ENCODE results near the gene GFRA1. TPM values are rescaled to one million over a fixed set of nuclear protein-coding genes. Genes with fewer than 3 reads are reported as not detected.
A peak's percentile ranks its signal among the peaks of the same experiment; 100 is the strongest.

Gene GFRA1
- total and polyA plus RNA-seq, 2 of the 4 experiments (the other 2 are of a cell fraction): 9.1 to 9.3 TPM

DNA sequence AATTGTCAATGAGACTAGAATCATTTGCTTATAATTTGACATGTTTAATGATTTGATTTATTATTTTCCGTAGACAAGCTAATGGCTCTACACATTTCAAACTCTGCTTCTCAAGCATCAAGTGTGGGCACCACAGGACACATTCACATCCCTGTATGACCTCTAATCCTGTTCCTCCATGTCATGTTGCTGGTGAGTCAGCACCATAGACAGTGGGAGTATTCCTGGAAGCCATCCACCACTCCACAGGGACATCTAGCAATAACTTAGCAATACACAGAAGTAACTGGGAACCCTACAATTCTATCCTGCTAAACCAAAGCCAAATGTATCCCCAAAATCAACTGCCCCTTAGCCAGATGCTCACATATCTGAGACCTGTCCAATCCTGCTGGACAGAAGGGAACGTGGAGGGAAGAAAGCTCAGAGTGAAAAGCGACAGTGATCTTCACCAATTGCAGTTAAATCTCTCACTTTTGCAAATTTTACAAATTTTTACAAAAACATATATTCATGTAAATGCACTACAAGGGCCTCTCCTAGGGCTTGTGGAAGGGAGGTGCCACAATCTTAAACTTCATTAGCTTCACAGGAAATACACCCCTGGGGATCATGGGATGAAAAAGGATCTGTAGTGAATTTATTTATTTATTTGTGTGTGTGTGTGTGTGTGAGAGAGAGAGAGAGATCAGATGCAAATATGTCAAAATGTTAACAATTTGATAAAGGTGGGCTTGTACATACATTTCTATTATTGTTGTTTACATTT, 126.5 kb downstream of the GFRA1 start:
- ChIA-PET POLR2A (ENCODE audit: unreplicated experiment) (interaction anchor here (0.6 kb wide), 1 partner anchor 255 kb away, joined by 5 read pairs; no protein-coding TSS in a partner anchor), CTCF (no interaction called here)
- no peaks in the 10 kb centered on the region for H3K79me1 ChIP-seq (ENCODE audit: low read depth in 1 of 2, low read length in 2 of 2)
- BruUV-seq (replicated peaks): no TSS peak
- H4K8ac ChIP-seq (ENCODE audit: low read depth in 2 of 2, low read length in 2 of 2): no peak overlapping the region
- H3K56ac ChIP-seq (ENCODE audit: extremely low read depth, insufficient read depth, low read length): no peak overlapping the region
- no peak overlapping the region for H2AK5ac ChIP-seq (ENCODE audit: low read depth, low read length)
- H4K20me1 ChIP-seq (ENCODE audit: insufficient read depth, low read length): no peaks in the 10 kb centered on the region
- WGBS, 2 experiments (ENCODE audit: extremely low coverage in 2 of 2, insufficient read length in 1 of 2): no CpG with 5 or more reads among the region's 3 CpGs
- H3K9me3 ChIP-seq (ENCODE audit: control insufficient read depth, insufficient read depth, low read length): no peaks in the 10 kb centered on the region
- in situ Hi-C loops (cut with MboI; ENCODE audit: low sequenced_read_pairs): no loop called here
- H3K27ac ChIP-seq (ENCODE audit: insufficient read depth, low read length): no peak overlapping the region
- H4K5ac ChIP-seq (ENCODE audit: low read depth, low read length): no peak overlapping the region
- no peak overlapping the region for H3K4me2 ChIP-seq (ENCODE audit: low read depth, low read length)
- peak; percentile 30 for DNase-seq
- H4K91ac ChIP-seq (ENCODE audit: insufficient read depth, low read depth, low read length): no peak overlapping the region
- dilution Hi-C loops (cut with HindIII; ENCODE audit: low sequenced_read_pairs, unreplicated experiment): no loop called here
- H2BK120ac ChIP-seq (ENCODE audit: low read depth, low read length): no peak overlapping the region
- no peak overlapping the region for H3K9ac ChIP-seq (ENCODE audit: low read depth, low read length)
- no peaks in the 10 kb centered on the region for H3K36me3 ChIP-seq (ENCODE audit: control insufficient read depth, insufficient read depth, low read length)
- no peaks in the 10 kb centered on the region for H3K27me3 ChIP-seq (ENCODE audit: control insufficient read depth, insufficient read depth, low read length)
- intact Hi-C loops (cut with micrococcal nuclease): no loop called here
- no peak overlapping the region for H2BK15ac ChIP-seq (ENCODE audit: low read depth, low read length)
- H2AK9ac ChIP-seq (replicated peaks; ENCODE audit: low read depth, low read length, poor library complexity): no peak overlapping the region
- H3K9me1 ChIP-seq (ENCODE audit: insufficient read depth, low read length): no peaks in the 10 kb centered on the region
- no peaks in the 10 kb centered on the region for H3K4me1 ChIP-seq (ENCODE audit: control insufficient read depth, insufficient read depth, low read length)
- H2BK5ac ChIP-seq (ENCODE audit: low read depth, low read length, poor library complexity, severe bottlenecking): no peak overlapping the region
- H3K23ac ChIP-seq (ENCODE audit: low read depth, low read length): no peak overlapping the region
- H2BK20ac ChIP-seq (ENCODE audit: low read depth, low read length): no peak overlapping the region
- TF ChIP-seq USF2 (IDR thresholded peaks at IDR 0.05; ENCODE audit: low read depth, low read length): no peak
- TF ChIP-seq RAD21 (IDR thresholded peaks at IDR 0.05; ENCODE audit: low read length): no peak
- TF ChIP-seq RCOR1 (IDR thresholded peaks at IDR 0.05; ENCODE audit: insufficient replicate concordance, low read length): no peak
- TF ChIP-seq MXI1 (IDR thresholded peaks at IDR 0.05; ENCODE audit: borderline replicate concordance, low read depth, low read length): no peak
- no peak for TF ChIP-seq BHLHE40 (IDR thresholded peaks at IDR 0.05; ENCODE audit: low read depth, low read length)
- TF ChIP-seq NFE2L2 (IDR thresholded peaks at IDR 0.05; ENCODE audit: low read depth, low read length): no peak
- TF ChIP-seq MAFK (IDR thresholded peaks at IDR 0.05; ENCODE audit: low read depth, low read length): no peak
- TF ChIP-seq POLR2A (IDR thresholded peaks at IDR 0.05; ENCODE audit: low read depth, low read length): no peak
- TF ChIP-seq, protein P1, sequence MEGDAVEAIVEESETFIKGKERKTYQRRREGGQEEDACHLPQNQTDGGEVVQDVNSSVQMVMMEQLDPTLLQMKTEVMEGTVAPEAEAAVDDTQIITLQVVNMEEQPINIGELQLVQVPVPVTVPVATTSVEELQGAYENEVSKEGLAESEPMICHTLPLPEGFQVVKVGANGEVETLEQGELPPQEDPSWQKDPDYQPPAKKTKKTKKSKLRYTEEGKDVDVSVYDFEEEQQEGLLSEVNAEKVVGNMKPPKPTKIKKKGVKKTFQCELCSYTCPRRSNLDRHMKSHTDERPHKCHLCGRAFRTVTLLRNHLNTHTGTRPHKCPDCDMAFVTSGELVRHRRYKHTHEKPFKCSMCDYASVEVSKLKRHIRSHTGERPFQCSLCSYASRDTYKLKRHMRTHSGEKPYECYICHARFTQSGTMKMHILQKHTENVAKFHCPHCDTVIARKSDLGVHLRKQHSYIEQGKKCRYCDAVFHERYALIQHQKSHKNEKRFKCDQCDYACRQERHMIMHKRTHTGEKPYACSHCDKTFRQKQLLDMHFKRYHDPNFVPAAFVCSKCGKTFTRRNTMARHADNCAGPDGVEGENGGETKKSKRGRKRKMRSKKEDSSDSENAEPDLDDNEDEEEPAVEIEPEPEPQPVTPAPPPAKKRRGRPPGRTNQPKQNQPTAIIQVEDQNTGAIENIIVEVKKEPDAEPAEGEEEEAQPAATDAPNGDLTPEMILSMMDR (conservative IDR thresholded peaks at IDR 0.05; ENCODE audit: low read depth, low read length): no peak
- TF ChIP-seq SMC3 (IDR thresholded peaks at IDR 0.05; ENCODE audit: low read depth, low read length): no peak
- TF ChIP-seq MAZ (IDR thresholded peaks at IDR 0.05; ENCODE audit: borderline replicate concordance, low read depth, low read length): no peak
- peak; percentile 44; the same call in 1 of the 2 replicates for ATAC-seq (ENCODE audit: low read depth)
- no peak overlapping the region for H3K4me3 ChIP-seq (ENCODE audit: insufficient read depth, low read depth, low read length)
- H2AFZ ChIP-seq (replicated peaks; ENCODE audit: low read length, poor library complexity): peak overlapping the region; percentile 23
- no peak overlapping the region for H3K14ac ChIP-seq (replicated peaks; ENCODE audit: low read depth, low read length)
- no peak overlapping the region for H3K4ac ChIP-seq (ENCODE audit: low read depth, low read length)
- H3K18ac ChIP-seq (ENCODE audit: low read depth, low read length): no peak overlapping the region
